ENCODE data around the gene PTER.

DNA sequence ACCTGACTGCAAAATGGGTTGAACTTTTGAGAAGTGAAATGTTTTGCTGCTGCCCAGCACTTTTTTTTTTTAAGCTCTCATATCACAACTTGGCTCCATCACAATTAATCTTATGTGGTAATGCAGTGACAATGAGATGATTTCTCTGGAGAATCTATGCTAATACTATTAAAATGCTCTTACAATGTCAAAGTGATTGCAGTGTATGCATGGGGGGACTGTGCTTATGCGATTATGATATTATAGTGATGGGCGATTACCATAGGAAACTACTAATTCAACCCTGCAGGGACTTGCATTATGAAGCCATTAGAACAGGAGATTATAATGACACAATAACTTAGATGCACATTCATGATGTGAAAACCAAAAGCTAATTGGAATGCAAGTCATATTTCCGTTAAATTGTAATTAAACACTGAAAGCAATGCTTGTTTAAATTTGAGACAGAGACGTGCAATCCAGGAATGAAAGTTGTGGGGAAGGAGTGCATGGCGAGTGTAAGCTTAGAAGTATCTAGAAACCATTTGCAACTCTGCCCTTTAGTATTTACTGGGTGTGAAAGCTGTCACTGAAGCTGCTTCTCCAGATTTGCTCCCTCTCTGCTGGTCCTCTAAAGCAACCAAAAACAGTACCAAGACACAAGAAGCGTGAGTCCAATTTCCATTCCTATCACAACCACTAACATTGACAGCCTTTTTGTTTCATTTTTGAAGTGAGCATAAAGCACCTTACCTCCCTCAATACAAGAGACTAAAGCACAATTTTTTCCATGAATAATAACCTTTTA is 21.6 kb downstream of the PTER start:
- TF ChIP-seq POLR2AphosphoS5 (IDR thresholded peaks at IDR 0.05) = no peak
- TF ChIP-seq, protein P1, sequence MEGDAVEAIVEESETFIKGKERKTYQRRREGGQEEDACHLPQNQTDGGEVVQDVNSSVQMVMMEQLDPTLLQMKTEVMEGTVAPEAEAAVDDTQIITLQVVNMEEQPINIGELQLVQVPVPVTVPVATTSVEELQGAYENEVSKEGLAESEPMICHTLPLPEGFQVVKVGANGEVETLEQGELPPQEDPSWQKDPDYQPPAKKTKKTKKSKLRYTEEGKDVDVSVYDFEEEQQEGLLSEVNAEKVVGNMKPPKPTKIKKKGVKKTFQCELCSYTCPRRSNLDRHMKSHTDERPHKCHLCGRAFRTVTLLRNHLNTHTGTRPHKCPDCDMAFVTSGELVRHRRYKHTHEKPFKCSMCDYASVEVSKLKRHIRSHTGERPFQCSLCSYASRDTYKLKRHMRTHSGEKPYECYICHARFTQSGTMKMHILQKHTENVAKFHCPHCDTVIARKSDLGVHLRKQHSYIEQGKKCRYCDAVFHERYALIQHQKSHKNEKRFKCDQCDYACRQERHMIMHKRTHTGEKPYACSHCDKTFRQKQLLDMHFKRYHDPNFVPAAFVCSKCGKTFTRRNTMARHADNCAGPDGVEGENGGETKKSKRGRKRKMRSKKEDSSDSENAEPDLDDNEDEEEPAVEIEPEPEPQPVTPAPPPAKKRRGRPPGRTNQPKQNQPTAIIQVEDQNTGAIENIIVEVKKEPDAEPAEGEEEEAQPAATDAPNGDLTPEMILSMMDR (IDR thresholded peaks at IDR 0.05) = no peak
- TF ChIP-seq POLR2A (IDR thresholded peaks at IDR 0.05) = no peak
- no peak for TF ChIP-seq EP300 (IDR thresholded peaks at IDR 0.05)
